ENCODE measurements around the gene SLC35A3.

Gene SLC35A3

DNA sequence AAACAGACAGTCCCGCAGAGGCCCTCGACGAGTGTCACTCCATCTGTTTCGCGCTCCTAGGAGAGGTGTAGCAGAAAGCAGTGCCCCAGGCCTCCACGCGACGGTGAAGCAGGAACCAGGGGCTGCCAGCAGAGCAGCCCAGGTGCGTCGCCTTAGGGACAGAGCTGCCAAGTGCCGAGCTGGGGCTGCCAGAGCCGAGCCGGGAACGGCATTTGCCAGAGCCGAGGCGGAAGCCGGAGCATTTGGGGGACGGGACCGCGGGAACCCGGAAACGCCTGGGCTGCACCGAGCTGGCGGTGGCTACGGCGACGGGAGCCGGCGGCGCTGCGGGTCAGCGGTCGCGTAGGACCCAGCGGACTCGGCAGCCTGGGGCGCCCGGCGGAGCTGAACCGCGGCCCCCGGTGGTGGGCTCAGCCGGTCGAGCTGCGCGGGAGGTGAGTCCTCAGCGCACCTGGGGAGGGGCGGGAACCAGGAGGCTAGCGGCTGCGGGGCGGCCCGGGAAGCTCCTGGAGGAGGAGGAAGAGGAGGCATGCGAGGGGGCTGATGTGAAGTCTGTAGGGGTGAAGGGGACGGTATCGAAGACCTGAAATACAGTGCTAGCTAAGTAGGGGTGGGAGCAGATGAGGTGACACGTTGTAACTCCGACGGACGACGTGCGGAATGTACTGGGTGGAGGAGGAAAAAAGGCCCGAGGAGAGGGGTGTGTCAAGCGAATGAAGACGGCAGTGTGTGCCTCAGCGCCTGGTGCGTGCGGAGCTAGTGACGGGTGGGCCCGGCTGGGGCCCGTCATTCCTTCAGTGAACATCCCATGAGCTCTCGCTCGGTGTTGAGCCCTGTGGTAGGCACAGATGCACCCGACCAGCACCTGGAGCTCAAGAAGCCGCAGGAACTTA, at the start of gene SLC35A3:
Gene SLC35A3, plus strand, starts transcription at position 268 of the 893 bp plus-strand sequence. CDS start 23,559 bp downstream, outside the sequence.
- TF ChIP-seq, protein P1, sequence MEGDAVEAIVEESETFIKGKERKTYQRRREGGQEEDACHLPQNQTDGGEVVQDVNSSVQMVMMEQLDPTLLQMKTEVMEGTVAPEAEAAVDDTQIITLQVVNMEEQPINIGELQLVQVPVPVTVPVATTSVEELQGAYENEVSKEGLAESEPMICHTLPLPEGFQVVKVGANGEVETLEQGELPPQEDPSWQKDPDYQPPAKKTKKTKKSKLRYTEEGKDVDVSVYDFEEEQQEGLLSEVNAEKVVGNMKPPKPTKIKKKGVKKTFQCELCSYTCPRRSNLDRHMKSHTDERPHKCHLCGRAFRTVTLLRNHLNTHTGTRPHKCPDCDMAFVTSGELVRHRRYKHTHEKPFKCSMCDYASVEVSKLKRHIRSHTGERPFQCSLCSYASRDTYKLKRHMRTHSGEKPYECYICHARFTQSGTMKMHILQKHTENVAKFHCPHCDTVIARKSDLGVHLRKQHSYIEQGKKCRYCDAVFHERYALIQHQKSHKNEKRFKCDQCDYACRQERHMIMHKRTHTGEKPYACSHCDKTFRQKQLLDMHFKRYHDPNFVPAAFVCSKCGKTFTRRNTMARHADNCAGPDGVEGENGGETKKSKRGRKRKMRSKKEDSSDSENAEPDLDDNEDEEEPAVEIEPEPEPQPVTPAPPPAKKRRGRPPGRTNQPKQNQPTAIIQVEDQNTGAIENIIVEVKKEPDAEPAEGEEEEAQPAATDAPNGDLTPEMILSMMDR (conservative IDR thresholded peaks at IDR 0.05; ENCODE audit: control insufficient read depth, insufficient read depth, low read depth, low read length) = no peak
- DNase-seq (ENCODE audit: low read depth) = peak; percentile 60
- H3K4me3 ChIP-seq (ENCODE audit: control insufficient read depth, low read depth, low read length) = peak within 1 kb of the TSS; percentile 92

DNA sequence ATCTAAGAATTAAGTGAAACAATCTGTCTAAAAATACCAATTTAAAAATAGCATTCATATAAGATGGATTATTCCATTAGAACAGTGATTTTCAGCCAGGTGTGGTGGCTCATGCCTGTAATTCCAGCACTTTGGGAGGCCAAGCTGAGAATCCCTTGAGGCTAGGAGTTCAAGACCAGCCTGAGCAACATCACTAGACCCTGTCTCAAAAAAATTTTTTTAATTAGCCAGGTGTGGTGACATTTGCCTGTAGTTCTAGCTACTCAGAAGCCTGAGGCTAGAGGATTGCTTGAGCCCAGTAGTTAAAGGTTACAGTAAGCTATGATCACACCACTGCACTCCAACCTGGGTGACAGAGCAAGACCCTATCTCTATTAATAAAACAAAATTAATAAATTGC, 35.0 kb upstream of the SLC35A3 start:
- no peak for DNase-seq (ENCODE audit: low read depth)
- TF ChIP-seq, protein P1 (conservative IDR thresholded peaks at IDR 0.05; ENCODE audit: control insufficient read depth, insufficient read depth, low read depth, low read length) = no peak
- no peak overlapping the region for H3K4me3 ChIP-seq (ENCODE audit: control insufficient read depth, low read depth, low read length)

DNA sequence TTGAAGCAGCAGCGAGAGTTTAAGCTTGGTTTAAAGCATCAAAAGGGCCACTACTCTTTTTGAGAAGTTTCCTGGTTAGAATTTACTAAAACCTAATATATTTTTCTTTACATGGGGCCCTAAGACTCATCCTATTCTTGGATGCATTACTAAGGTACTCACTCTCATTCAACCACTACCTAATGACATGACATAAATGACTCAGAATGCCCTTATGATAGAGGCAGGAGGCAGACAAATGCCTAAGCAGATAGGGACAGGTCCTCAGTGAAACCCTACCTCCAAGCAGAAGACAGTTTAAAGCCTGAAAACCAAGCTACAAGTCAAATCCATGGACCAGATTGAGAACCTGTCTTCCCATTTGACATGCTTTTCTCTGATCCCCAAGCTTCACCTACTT, 34.3 kb upstream of the SLC35A3 start:
- no peak overlapping the region for H3K4me3 ChIP-seq (ENCODE audit: control insufficient read depth, low read depth, low read length)
- TF ChIP-seq, protein P1 (conservative IDR thresholded peaks at IDR 0.05; ENCODE audit: control insufficient read depth, insufficient read depth, low read depth, low read length) = no peak
- no peak for DNase-seq (ENCODE audit: low read depth)

DNA sequence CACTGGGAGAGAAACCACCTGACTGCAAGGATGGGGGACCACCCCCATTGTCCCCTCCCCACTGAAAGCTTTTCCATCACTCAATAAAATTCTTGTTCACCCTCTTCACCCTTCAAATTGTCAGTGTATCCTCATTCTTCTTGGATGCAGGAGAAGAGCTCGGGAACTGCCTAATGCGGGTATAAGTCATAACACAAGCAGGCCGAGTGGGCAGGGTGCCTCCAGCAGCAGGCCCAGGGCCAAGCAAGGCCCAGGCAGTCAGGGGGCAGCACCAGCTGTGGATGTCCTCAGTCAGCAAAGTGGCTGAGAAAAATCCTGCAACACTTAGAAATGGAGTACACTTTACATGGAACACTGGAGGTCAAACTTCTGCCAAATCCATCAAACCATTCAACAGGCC, 33.7 kb upstream of the SLC35A3 start:
- no peak for DNase-seq (ENCODE audit: low read depth)
- TF ChIP-seq, protein P1 (conservative IDR thresholded peaks at IDR 0.05; ENCODE audit: control insufficient read depth, insufficient read depth, low read depth, low read length) = no peak
- H3K4me3 ChIP-seq (ENCODE audit: control insufficient read depth, low read depth, low read length) = no peak overlapping the region

DNA sequence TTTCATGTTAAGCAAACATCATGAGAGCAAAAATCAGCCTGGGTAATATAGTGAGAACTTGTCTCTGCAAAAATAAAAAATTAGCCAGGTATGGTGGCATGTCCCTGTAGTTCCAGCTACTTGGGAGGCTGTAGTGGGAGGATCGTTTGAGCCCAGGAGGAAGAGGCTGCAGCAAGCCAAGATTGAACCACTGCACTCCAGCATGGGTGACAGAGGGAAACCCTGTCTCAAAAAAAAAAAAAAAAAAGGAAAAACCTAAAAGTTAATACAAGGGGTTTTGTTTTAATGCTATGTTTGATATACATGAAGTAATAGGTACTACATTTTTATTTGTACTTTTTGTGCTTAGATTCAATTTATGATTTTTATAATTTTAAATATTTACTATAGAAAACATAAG, 27.1 kb upstream of the SLC35A3 start:
- TF ChIP-seq, protein P1 (conservative IDR thresholded peaks at IDR 0.05; ENCODE audit: control insufficient read depth, insufficient read depth, low read depth, low read length) = no peak
- H3K4me3 ChIP-seq (ENCODE audit: control insufficient read depth, low read depth, low read length) = no peak overlapping the region
- DNase-seq (ENCODE audit: low read depth) = no peak

DNA sequence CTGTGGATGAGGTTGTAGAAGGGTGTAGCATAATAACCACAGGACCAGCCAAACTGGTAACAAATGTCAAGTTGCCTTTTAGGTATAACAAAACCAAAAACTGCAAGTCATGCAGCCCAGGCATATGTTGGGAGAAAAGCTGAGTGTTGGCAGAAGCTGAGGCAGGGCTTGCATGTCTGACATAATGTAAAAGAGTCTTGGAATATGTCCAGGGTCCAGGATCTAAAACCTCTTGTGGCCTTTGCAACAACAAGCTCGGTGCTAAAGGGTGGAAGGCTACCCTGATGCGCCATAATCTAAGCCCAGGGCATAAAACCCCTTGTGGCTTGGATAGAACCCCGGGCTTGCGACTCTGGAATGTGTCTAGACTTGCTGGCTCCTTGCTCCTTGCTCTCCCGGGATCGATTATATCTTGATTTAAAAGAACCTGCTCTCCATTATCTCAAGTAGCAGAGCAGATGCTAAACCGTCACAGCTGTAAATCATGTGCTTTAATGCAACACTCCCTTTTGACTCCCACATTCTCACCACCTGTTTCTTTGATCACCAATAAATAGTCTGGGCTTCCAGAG, 26.5 kb upstream of the SLC35A3 start:
- peak; percentile 72 for DNase-seq (ENCODE audit: low read depth)
- TF ChIP-seq, protein P1 (conservative IDR thresholded peaks at IDR 0.05; ENCODE audit: control insufficient read depth, insufficient read depth, low read depth, low read length) = no peak
- no peak overlapping the region for H3K4me3 ChIP-seq (ENCODE audit: control insufficient read depth, low read depth, low read length)

Data from fibroblast of mammary gland (primary cell).